UCSD-AML1 (cell line): Measurements from ENCODE around the gene LEUTX.

Source experiments
- DNase-seq: peaks from one replicate; lab custom pipeline; 2025; ENCODE audit not compliant: unreplicated experiment; lab: John Stamatoyannopoulos, UW

The LEUTX gene

DNA sequence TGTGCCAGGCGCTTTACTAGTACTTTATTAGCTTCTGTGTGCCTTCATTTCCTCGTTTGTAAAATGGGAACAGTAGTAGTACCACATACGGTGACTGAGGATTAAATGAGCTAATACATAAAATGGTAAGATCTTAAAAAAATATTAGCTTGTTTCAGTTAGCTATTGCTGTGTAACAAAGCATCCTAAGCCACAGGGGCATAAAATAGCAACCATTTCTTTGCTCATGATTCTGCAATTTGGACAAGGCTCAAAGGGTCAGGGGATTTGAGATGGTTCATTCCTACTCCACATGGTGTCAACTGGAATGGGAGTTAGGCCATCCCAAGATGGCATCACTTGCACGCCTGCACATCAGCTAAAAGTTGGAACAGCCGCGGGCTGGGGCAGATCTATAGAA is 42.0 kb downstream of the LEUTX start:
- no peak for DNase-seq

DNA sequence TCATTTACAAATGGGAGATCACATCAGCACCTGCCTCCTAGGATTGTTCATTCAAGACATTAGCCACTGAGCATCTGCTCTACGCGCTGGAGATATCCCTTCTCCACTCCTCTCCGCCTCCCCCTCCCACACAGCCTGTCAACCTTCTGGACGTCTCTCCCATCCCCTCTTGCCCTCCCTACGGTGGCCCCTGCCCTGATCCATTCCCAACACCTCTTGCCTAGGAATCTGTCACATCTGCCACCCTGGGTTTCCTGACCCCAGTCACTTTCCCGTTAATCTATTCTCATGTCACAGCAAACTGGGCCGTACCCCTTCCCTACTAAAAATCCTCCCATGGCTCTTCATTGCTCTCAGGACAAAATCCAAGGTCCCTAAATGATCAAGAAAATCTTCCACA is 45.0 kb downstream of the LEUTX start:
- DNase-seq, result no peak

DNA sequence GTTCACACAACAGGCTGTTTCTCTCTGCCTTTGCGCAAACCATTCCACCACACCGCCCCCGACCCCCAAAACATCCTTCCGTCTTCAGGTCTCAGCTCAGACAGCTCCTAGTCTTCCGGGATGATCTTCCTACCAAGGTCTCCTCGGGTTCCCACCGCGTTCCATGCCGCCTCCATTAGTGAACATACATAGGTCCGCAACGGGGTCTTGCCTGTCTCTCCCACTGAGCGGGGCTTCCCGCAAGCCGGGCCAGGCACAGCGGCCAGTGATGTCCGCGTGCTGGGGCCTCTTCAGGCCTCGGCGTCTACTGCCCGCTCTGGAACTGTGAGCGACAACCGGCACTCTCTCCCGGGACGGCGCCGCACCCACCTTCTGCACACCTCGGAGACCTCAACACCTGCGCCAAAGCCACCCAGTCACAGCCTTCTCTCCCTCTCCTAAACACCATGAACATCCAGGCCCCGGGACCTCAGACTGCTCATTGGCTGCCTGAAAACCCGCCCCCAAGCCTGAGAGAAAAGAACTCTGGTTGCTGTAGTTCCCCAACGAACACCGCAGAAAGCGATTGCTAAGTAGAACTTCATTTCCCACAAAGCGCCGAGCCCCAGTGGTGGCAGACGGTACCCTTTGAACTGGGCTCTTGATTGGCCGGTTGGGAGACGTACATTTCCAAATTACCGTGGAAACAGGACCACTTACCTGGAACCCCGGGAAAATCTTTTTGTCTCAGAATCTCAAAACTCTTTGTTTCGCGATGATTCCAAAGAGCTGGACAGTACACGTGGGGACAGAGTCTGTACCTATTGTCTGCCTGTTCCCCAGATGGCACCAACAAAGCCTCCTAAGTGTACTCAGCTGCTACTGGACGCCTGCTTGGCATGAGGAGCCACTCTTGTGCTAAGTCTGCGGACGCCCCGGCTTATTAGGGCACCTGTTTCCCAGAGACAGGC is 45.8 kb downstream of the LEUTX start:
- DNase-seq, result peak; percentile 25

DNA sequence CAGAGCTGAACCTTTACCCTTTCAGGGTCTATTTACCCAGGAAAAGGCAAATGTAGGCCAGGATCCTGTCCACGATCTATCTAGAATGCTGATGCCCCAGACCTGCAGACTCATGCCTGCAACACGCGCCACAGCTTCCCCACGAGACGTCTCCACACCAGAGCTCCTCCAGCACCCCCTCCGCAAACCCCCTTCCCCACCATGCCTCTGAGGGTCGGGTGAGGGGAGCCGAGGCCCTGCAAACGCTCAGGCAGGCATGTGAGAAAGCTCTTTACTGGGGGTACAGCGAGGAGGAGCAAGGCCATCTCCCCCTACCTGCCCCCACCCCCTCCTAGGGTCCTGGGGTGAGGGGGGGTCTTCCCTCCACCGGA is 46.4 kb downstream of the LEUTX start:
- DNase-seq, result no peak

DNA sequence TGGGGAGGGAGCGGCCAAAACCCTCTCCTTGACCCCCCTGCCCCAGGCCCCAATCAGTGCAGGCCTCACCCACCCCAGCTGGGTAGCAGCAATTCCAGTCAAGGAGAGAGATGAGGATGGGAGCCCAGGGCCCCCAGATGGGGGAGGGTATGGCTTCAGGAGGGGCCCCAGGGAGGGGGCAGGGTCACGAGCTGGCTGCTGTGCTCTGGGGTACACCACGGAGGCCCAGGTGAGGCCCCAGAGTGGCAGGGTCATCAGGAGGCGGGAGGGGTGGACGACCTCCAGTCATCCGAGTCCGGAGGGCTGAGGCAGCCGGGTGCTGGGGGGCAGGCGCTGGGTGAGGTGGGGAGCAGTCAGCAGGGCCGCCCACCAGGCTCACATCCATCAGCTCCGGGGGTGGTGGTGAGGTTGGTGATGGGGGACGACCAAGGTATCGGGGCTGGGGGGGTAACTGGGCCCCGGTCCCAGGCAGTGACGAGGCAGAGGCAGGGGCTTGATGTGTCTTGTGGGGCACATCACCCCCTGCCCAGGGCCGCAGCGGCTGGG is 47.0 kb downstream of the LEUTX start:
- DNase-seq, result no peak

DNA sequence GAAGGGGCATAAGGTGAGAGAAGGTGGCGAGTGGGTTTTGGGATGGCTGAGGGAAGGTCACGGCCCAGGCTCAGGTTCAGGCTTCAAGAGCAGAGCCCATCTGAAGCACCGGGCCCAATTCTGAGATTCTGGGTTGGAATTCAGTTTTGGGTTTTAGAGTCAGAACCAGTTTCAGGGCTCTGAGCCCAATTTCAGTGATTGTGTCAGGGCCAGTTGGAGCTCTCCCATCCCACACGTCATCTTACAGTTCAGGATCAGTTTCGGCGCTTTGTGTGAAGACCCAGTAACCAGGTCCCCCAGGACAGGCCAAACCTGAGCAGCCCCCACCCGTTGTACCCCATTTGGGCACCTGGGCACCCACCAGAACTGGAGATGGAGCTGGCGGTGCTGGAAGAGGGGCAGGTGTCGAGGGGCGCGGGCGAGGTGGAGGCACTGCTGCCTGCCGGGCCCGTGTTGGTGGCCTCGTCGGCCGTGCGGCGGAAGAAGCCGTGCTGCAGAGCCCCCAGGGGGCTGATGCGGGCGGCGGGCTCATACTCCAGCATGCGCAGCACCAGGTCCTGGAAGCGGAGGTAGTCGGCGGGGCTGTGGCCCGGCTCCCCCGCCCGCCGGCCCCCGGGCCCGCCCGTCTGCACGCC is 47.8 kb downstream of the LEUTX start:
- DNase-seq, result no peak

DNA sequence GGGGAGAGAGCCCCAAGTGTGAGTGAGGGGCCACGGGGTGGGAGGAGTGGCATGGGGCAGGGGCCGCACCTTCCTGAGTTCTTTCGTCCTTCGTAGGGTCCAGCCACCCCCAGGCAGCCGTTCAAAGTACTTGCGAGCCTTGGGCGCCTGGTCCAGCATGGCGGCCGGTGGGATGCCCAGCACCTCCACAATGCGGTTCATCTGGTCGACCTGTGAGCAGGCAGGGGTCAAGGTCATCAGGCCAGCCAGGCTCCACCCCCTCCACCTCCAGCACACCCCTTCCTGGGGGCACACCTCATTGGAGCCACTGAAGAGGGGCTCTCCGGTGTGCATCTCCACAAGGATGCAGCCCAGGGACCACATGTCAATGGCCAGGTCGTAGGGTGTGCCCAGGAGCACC is 48.6 kb downstream of the LEUTX start:
- DNase-seq, result no peak

DNA sequence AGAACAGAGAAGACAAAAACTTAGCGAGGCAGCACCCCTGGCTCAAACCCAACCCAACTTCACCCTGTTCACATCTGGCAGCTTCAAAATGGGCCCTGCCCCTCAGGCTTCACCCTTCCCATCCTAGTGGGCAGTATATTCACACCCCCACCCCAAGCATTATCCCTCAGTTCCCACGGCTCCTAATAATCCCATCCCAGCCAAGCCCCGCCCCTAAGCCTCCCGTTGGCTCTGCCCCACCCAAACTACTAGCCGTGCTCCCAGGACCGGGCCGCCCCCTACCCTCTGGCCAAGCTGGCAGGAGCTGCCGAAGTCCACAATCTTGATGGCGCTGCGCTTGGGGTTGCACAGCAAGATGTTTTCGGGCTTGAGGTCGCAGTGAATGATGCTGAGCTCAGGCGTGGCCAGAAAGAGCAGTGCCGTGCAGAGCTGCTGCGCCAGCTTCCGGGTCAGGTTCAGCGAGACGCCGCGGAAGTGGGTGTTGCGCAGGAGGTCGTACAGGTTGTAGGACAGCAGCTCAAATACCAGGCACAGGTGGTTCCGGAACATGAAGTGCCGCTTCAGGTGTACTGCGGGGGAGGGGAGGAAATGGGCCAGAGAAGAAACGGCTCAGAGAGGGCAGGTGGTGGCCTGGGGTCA is 49.5 kb downstream of the LEUTX start:
- no peak for DNase-seq

DNA sequence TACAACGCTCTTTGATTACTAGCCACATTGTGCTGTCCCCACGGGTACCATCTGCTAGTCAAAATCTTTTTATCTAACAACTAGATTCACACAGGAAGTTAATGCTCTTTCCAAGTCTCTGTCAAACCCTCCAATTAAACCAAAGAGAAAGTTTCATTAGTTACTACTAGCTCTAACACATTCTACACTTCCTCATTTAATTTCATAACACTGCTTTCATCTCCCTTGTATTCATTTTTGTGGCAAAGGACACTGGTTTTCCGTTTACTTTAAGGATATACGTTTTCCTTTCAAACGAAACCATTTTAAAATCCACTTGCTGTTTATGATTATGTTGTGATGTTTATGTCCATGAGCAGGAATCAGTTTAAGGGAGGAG is 50.0 kb downstream of the LEUTX start:
- DNase-seq, result no peak

DNA sequence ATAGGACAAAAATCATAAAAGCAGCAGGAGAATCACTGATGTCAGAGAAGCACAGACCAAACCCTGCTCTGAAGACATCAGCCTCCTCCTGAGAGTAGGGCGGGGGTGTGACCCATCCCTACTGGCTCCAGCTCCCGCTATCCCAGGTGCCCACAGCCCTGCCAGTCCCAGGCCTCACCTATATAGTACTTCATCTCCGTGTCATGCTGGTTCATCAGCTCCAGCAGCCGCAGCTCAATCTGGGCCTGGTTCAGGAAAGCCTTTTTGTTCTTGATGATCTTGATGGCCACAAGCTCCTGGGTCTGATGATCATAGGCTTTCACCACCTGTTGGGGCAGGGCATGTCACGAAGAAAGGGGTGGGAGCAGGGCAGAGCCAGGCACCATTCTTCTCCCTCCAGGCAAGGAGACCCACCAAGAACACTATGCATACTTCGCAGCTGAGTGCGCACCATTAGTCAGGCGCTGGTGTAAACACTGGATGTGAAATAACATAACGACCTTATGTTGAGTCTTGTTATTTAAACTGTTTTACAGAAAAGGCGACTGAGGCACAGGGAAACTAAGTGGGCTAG is 51.1 kb downstream of the LEUTX start:
- DNase-seq, result no peak

DNA sequence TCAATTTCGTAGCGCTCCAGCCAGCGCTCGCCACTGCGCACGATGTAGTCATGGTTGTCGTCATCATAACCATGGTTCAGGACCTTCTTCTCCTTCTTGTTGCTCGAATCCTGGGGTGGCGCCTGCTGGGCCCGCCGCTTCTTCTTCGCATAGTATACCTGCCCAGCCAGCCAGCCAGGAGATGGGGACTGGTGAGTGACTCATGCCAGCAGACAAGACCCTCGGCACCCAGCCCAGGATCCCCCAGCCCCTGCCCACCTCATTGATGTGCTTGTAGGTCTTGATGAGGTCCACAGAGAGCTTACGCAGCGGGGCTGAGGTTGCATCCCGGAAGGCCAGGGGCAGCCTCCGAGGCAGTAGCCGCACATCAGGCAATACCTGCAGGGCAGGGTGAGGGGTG is 51.8 kb downstream of the LEUTX start:
- no peak for DNase-seq

DNA sequence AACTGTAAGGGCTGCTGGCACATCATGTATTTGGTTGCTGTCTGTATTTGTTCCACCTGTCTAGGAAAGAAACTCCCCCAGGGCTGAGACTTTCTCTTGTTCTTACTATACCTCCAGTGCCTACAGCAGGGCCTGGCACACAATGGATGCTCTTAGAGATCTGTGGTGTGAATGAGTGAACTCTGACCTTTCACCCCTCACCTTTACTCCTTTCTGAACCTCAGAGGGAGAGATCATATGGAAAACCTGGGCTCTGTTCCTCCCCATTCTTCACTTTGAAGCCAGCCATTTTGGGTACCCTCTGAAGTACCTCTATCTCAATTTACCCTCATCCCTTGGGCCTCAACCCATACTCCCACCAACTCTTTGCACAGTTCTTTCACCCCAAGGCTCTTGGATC is 52.2 kb downstream of the LEUTX start:
- no peak for DNase-seq

DNA sequence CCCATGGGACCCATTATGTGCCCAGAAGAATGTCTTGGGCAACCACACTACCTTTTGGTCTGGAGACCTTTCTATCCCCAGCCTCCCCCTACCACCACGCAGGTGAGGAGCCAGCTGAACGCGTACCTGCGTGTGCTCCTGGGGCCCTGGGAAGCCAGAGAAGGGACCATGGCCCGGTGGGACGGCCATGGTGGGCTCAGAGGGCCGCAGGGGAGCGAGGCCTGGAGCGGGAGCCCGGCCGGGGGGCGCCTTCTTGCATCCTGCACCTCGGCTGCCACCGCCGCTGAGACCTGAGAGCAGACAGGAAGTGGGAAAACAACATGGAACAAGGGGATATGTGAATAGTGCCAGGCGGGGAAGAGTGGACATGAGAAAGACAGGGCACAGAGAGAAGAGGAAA is 53.0 kb downstream of the LEUTX start:
- no peak for DNase-seq

DNA sequence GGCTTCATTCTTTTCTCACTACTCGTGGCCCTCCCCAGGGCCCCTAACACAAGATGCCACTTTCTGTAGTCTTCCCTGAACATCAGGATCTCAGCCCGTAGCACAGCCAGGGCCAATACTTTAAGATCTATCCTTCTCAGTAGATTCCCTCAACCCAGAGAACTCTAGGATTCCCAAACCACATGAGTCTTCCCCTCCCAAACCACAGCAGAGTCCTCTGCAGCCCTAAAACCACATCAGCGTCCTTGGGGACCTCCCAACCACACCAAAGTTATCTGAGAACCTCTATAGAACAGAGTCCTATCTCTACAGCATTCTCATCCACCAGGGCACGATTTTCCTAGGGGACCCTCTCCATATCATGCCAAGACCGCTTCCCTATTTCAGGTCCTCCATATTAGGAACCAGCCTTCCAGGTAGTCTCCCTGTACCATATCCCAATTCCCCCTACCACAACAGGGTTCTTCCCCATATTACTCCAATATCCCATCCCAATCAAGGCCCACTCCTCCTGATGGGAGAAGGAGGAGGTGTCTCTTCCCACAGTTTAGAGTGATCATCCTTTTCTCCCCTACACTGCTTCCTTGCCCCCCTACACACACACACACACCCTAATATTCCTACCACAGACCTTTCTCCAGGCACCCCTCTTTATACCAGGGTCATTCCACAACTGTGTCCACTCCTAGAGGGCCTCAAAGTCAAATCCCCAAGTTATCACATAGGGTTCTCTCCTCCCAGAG is 53.9 kb downstream of the LEUTX start:
- DNase-seq, result no peak

DNA sequence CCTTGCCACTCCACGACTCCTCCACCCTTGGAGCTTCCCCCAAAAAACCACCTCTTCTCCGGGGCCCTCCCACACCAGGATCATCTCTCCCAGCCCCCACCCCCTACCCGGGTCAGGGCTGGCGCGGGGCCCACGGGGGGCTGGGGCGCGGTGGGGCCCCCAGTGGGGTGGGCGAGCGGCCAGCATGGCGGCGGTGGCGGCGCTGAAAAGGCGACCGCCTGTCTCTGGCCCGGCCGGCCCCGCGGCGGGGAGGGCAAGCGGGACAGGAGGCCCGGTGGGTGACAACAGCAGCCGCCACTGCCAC is 54.5 kb downstream of the LEUTX start:
- DNase-seq, result no peak

DNA sequence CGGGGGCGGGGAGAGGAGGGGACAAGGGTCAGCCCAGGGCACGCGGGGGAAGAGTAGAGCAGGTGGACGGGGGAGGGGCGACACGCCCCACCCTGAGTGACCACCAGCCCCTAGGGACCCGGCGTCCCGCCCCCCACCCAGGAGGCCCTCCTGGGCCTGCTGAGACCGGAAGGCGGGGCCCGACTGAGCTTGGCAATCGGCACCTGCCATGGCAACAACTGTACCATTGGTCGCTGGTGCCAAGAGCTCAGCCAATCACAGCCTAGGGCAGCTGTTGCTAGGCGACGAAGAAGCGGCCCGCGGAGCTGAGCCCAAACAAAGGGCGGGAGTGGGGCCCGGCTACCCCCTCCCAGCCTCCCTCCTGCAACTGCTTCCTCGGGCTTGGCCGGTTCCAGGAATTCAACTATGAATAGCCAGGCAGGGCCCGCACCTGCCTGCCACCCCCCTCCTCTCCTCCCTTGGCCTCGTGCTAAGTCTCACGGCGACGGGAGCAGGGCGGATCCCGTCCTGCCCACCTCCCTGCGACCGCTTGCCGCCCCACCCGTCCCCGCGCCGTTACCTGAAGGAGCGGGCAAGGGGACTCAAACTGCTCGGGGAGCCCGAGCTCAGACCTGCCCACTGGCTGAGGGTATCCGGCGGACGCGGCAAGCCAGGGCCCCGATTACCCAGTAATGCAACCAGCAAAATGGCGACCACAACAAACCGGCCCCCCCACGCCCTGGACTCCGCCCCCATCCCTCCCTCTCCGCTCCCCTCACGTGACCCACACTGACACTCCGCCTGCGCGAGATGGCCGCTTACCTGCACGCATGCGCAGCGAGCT is 55.0 kb downstream of the LEUTX start, which contains the start of gene DYRK1B:
Gene DYRK1B (minus strand): TSS at position 699 of the 823 bp plus-strand sequence. CDS start 2,295 bp downstream, outside the sequence.
- DNase-seq, result no peak

DNA sequence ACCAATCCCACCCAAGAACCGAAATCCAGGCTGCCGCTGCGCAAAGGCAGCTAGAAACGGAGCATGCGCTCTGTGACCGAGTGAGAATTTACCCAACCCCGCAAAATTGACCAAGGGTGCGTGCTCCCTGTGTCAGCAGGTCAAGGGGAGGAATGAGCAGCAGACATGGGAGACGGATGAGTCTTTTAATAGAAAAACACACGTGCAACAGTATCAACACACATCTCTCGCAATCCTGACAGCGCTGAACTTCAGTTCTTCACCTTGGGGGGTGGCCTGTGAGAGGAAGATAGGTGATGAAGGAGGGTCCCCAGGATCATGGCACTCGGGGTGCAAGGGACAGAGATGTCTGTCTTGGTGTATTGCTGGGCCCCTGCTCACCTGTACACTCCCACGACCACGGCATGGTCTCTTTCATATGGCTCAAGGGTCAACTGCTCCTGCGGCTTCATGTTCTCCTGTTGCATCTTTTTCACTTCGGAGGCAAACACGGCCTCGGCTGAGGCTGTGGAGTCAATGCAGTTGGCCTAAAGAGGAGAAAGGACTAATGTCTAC is 55.7 kb downstream of the LEUTX start:
- no peak for DNase-seq
